GM20000 (cell line): ENCODE data around the gene PSMB7.

Source experiments
- DNase-seq: peaks from one replicate; pipeline ENCODE4 v3.0.0; 2012; ENCODE audit warnings: low spot score
- CTCF ChIP-seq: IDR thresholded peaks from 2 replicates; pipeline ENCODE4 v1.5.1; 2012; ENCODE audit warnings: mild to moderate bottlenecking, control low read depth; ENCODE audit errors: extremely low read depth, missing control alignments

Gene PSMB7

GRCh38 chr9:124342776-124343485, 72.3 kb downstream of the PSMB7 start:
- no peak for TF ChIP-seq CTCF
- DNase-seq: no peak

- no peak for DNase-seq
- no peak for TF ChIP-seq CTCF
Measured at GRCh38 chr9:124342402-124342775, 72.9 kb downstream of the PSMB7 start.

GRCh38 chr9:124341455-124342170, 73.6 kb downstream of the PSMB7 start:
- no peak for TF ChIP-seq CTCF

GRCh38 chr9:124340219-124341069, 74.8 kb downstream of the PSMB7 start:
- no peak for TF ChIP-seq CTCF
- DNase-seq: no peak

More at GRCh38 chr9:124341455-124342170, 73.6 kb downstream of the PSMB7 start:
- DNase-seq: no peak

GRCh38 chr9:124339603-124340146, 75.6 kb downstream of the PSMB7 start:
- no peak for DNase-seq
- TF ChIP-seq CTCF: no peak

GRCh38 chr9:124337562-124337961, 77.7 kb downstream of the PSMB7 start:
- DNase-seq: no peak
- TF ChIP-seq CTCF: no peak

GRCh38 chr9:124335320-124335707, 79.9 kb downstream of the PSMB7 start:
- TF ChIP-seq CTCF: no peak
- no peak for DNase-seq
